Inferior parietal cortex (tissue), 1 donor: Measurements from ENCODE around the gene MAST4.

Experiments
- DNase-seq: peaks from one replicate; pipeline ENCODE4 v3.0.0-alpha.2; 2016; ENCODE audit errors: extremely low spot score

The MAST4 gene

GRCh38 chr5:67042176-67043003 lies 446.2 kb downstream of the MAST4 start:
- peak; percentile 32 for DNase-seq

GRCh38 chr5:67043796-67044511 lies 447.8 kb downstream of the MAST4 start:
- no peak for DNase-seq

- no peak for DNase-seq
Measured at GRCh38 chr5:67045816-67046740, 449.9 kb downstream of the MAST4 start.

- DNase-seq = no peak
Measured at GRCh38 chr5:67047160-67047559, 451.0 kb downstream of the MAST4 start.

DNA sequence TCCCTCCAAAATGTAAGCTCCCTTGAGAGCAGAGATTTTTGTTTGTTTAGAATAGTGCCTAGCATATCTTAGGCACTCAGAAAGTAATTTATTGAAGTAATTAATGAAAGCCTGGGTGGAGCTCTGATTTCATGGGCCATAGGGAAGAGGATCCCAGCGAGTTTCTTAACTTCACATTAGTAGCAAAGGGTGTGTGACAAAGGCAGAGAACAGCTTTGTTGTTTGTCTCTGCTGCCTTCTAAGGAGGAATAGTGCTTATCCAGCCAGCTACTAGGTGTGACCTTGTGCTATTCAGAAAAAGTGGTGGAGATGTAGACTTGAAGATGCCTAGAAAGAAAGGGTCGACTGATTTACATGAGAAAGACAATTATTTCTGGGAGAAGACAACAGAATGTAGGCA lies 451.4 kb downstream of the MAST4 start:
- DNase-seq = no peak

- DNase-seq = no peak
Measured at GRCh38 chr5:67050125-67050524, 453.9 kb downstream of the MAST4 start.

DNA sequence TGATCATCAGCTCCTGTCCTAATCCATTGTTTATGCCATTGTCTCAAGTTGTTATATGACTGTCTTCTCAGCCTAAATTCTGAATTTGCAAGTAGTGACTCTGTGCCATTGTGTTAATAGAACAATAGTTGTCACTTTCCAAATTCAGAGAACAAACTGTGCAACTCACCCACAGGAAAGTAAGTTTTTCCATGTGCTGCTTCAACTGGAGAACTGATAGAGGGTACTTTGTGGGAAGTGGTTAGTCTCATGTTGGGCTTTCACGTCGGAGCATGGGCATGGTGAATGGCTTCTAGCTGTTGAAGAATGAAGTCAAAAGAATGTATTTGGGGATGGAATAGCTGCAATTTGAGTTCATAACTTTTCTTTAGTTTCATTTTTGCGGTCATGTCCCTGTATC lies 454.4 kb downstream of the MAST4 start:
- no peak for DNase-seq

- DNase-seq = no peak
Measured at GRCh38 chr5:67051164-67051563, 455.0 kb downstream of the MAST4 start.

- DNase-seq = no peak
Measured at GRCh38 chr5:67052034-67052433, 455.8 kb downstream of the MAST4 start.

DNA sequence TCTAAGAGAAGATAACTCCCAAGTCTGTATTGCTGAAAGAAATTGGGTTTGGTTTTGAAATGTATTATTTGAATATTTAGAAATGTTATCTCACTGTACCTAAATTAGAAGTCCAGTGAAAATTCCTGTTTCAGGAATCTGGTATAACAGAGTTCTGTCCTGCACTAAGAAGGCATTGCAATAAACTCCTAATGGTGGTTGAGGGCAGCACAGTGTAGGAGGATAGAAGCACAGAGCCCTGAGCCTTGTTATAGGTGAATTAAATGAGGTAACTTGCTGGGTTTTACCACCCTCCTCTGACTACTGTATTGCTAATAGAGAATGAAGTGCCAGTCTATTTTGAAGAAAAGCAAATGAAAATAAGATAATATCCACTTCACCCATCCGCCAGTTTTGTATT lies 457.0 kb downstream of the MAST4 start:
- DNase-seq = no peak

- no peak for DNase-seq
Measured at GRCh38 chr5:67058998-67059743, 463.0 kb downstream of the MAST4 start.

DNA sequence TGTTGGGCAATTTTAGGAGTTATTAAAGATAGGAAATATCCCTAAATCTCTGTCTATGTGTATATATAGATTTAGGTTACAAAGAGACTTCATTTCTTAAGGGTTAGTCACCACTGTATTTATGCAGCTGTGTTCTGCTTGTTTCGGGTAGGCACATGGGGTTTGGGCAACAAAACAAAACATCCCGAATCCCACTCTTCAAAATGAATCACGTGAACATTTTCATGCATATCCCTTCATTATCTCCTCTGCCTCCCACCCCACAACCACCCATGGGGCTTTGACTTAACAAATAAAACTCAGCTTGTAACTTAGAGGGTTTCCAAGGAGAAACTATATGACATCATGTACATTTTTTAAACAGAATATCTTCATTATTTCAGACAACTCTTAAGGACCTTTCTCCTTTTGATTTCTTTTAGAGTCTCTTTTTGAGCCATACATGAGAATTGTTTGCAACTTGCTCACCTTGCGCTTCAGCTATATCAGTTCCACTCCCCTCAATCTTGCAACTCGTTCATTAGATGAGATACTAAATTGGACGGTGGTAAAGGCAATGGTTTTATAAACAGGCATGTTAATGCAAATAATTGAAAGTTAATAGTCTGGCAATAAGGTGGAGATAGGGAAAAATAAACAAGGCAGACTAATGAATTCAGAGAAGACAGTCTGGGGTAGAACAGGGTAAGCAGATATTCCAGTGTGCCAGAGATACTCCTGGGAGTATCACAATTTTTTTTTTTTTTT lies 463.7 kb downstream of the MAST4 start:
- no peak for DNase-seq

DNA sequence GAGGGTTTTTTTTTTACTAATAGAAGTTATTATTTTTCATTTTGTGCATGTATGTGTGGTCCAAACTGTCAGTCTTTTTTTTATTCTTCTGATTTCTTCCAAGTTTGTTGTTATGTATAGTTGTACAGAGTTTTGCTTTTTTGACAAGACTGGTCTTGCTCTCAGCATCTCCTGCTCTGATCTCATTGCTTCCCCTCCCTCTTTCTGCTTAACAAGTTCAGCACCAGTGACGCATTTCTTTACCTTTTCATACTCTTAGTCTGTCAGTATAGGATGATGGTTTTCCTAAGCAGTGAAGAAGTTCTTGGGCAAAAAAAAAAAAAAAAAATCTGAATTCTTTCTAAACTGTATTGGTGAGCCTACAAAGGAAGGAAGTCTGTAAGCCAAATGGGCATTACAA lies 465.3 kb downstream of the MAST4 start:
- DNase-seq = no peak

DNA sequence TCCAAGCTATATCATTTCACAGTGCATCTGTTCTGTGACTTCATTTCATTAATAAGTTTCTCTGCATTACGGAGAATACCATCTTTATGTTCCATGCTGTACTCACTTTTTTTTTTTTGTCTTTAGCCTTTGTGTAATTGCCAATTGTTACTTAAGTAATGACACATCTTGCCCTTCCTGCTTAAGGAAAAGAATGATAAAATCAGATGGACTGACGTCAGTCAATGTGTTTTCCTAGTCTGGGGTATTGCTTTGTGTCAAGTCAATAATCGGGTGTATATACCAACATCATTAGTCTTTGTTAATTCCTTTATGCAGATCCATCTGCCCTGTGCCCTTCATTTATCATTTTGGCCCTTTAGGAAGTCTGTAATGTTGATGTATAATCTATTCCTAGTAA lies 466.9 kb downstream of the MAST4 start:
- no peak for DNase-seq

DNA sequence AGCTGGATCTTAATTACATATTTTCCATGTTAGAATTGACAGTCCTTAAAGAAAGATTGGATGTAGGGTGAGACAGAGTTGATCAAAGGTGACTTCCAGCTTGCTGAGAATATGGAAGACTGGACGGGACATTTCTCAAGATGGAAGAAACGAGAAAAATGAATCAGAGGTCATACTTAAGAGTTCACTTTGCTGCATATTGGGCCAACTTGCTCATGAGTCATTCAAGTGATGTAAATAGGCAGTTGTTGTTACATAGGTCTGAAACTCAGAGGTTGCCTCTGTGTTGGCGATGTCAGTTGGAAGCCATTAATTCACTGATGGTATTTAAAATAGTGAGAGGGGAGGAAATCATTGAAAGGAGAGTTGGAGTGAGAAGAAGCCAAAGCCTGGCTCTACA lies 467.6 kb downstream of the MAST4 start:
- DNase-seq = no peak

GRCh38 chr5:67065237-67065636 lies 469.0 kb downstream of the MAST4 start:
- no peak for DNase-seq

GRCh38 chr5:67065696-67066095 lies 469.5 kb downstream of the MAST4 start:
- DNase-seq = no peak

DNA sequence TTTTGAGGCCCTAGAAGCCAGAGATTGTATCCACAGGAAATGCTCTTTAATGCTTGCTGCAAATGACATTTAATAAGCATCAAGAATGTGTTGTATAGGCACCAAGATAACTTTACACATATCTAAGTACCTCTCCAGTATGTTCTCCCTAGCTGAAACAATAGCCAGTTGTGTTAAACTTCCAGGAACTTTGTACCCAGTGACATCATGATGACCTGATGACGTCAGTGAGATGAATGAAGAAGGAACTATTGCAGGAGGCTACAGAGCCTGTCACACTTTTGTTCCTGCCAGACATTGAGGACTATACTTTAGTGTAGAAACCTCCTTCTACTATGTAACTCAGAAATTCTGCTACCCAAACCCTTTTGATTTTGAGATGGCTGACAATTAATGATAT lies 470.6 kb downstream of the MAST4 start:
- DNase-seq = no peak

DNA sequence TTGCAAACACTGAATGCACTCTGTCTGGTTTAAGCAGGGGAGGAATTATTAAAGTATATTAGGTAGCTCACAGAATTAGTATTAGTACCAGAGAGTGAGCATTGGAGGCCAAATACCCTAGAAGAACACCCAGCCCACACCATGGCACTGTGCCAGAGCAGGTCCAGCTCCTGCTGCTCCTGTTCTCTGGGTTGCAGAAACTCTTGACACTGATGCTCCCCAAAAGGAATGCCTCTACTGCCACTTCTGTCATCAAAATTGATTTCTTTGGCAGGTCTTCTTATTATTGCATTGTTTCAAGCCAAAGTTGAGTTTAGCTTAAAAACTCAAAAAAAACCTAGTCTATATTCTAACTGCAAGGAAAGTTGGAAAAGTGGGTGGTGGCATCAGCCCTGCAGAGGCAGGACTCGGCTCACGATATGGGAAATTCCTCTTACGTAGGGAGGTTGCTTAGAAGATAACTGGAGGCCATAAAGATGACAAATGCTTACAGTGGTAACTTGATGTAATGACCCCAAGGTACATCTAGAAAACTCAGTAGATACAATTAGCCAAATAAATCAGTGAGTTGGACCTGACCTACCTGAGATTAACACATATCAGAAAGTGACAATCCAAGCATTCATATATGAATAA lies 477.0 kb downstream of the MAST4 start:
- no peak for DNase-seq

- no peak for DNase-seq
Measured at GRCh38 chr5:67077296-67077695, 481.1 kb downstream of the MAST4 start.
